ENCODE measurements around the gene CD6.

CD6 gene

GRCh38 chr11:60951904-60952741 is 19.4 kb upstream of the CD6 start, which contains the start of gene SLC15A3:
Gene SLC15A3 (minus strand): TSS chr11:60952176. CDS start chr11:60951551, 625 bp downstream.
- Histone ChIP-seq H3K9ac (ENCODE audit: low read depth in 1 of 2, low read length in 2 of 2) (peak within 1 kb of the TSS; percentile 61 to 68), H3K27ac (ENCODE audit: low read depth in 2 of 2, low read length in 2 of 2) (peak within 1 kb of the TSS; percentile 71 to 82)

GRCh38 chr11:60952742-60953170 is 18.7 kb upstream of the CD6 start:
- Histone ChIP-seq H3K27ac (ENCODE audit: low read depth in 2 of 2, low read length in 2 of 2) (peak overlapping the region; percentile 71 to 82), H3K27me3 (ENCODE audit: control insufficient read depth in 2 of 2, insufficient read depth in 2 of 2, low read length in 2 of 2) (no peaks in the 10 kb centered on the region), H3K36me3 (ENCODE audit: control insufficient read depth in 2 of 2, insufficient read depth in 2 of 2, low read length in 2 of 2) (no peaks in the 10 kb centered on the region), H3K4me1 (ENCODE audit: control insufficient read depth in 2 of 2, insufficient read depth in 2 of 2, low read length in 2 of 2) (peaks cover 0 to 6% of the 10 kb centered on the region in 2 donors), H3K9me3 (ENCODE audit: control insufficient read depth in 2 of 2, low read length in 2 of 2) (no peaks in the 10 kb centered on the region), H3K4me3 (ENCODE audit: low read length in 2 of 2) (peak overlapping the region; percentile 68 to 79), H3K9ac (ENCODE audit: low read depth in 1 of 2, low read length in 2 of 2) (peak overlapping the region; percentile 61 to 68)

More at GRCh38 chr11:60951904-60952741, 19.4 kb upstream of the CD6 start, which contains the start of gene SLC15A3:
- Histone ChIP-seq H3K9me3 (ENCODE audit: control insufficient read depth in 2 of 2, low read length in 2 of 2) (no peaks in the 10 kb centered on the region), H3K4me1 (ENCODE audit: control insufficient read depth in 2 of 2, insufficient read depth in 2 of 2, low read length in 2 of 2) (peaks cover 0 to 6% of the 10 kb centered on the region in 2 donors), H3K4me3 (ENCODE audit: low read length in 2 of 2) (peak within 1 kb of the TSS; percentile 68 to 79), H3K36me3 (ENCODE audit: control insufficient read depth in 2 of 2, insufficient read depth in 2 of 2, low read length in 2 of 2) (no peaks in the 10 kb centered on the region), H3K27me3 (ENCODE audit: control insufficient read depth in 2 of 2, insufficient read depth in 2 of 2, low read length in 2 of 2) (no peaks in the 10 kb centered on the region)

- Histone ChIP-seq H3K36me3 (ENCODE audit: control insufficient read depth in 2 of 2, insufficient read depth in 2 of 2, low read length in 2 of 2) (no peaks in the 10 kb centered on the region), H3K4me1 (ENCODE audit: control insufficient read depth in 2 of 2, insufficient read depth in 2 of 2, low read length in 2 of 2) (peaks cover 0 to 6% of the 10 kb centered on the region in 2 donors), H3K9me3 (ENCODE audit: control insufficient read depth in 2 of 2, low read length in 2 of 2) (no peaks in the 10 kb centered on the region), H3K4me3 (ENCODE audit: low read length in 2 of 2) (no peak overlapping the region), H3K9ac (ENCODE audit: low read depth in 1 of 2, low read length in 2 of 2) (no peak overlapping the region), H3K27ac (ENCODE audit: low read depth in 2 of 2, low read length in 2 of 2) (no peak overlapping the region), H3K27me3 (ENCODE audit: control insufficient read depth in 2 of 2, insufficient read depth in 2 of 2, low read length in 2 of 2) (no peaks in the 10 kb centered on the region)
These were observed 17.7 kb upstream of the CD6 start for GRCh38 chr11:60953781-60954180.

- no peak overlapping the region for H3K9ac ChIP-seq (ENCODE audit: low read depth in 1 of 2, low read length in 2 of 2)
- H3K27me3 ChIP-seq (ENCODE audit: control insufficient read depth in 2 of 2, insufficient read depth in 2 of 2, low read length in 2 of 2) = no peaks in the 10 kb centered on the region
- no peaks in the 10 kb centered on the region for H3K36me3 ChIP-seq (ENCODE audit: control insufficient read depth in 2 of 2, insufficient read depth in 2 of 2, low read length in 2 of 2)
- no peaks in the 10 kb centered on the region for H3K9me3 ChIP-seq (ENCODE audit: control insufficient read depth in 2 of 2, low read length in 2 of 2)
- H3K4me1 ChIP-seq (ENCODE audit: control insufficient read depth in 2 of 2, insufficient read depth in 2 of 2, low read length in 2 of 2) = peaks cover 0 to 6% of the 10 kb centered on the region in 2 donors
- no peak overlapping the region for H3K27ac ChIP-seq (ENCODE audit: low read depth in 2 of 2, low read length in 2 of 2)
- H3K4me3 ChIP-seq (ENCODE audit: low read length in 2 of 2) = no peak overlapping the region
These were observed 17.1 kb upstream of the CD6 start for GRCh38 chr11:60954421-60954820.

- Histone ChIP-seq H3K4me1 (ENCODE audit: control insufficient read depth in 2 of 2, insufficient read depth in 2 of 2, low read length in 2 of 2) (peaks cover 0 to 6% of the 10 kb centered on the region in 2 donors), H3K9ac (ENCODE audit: low read depth in 1 of 2, low read length in 2 of 2) (no peak overlapping the region), H3K27me3 (ENCODE audit: control insufficient read depth in 2 of 2, insufficient read depth in 2 of 2, low read length in 2 of 2) (peaks cover 0 to 3% of the 10 kb centered on the region in 2 donors), H3K4me3 (ENCODE audit: low read length in 2 of 2) (no peak overlapping the region), H3K9me3 (ENCODE audit: control insufficient read depth in 2 of 2, low read length in 2 of 2) (no peaks in the 10 kb centered on the region), H3K36me3 (ENCODE audit: control insufficient read depth in 2 of 2, insufficient read depth in 2 of 2, low read length in 2 of 2) (no peaks in the 10 kb centered on the region), H3K27ac (ENCODE audit: low read depth in 2 of 2, low read length in 2 of 2) (no peak overlapping the region)
These were observed 15.9 kb upstream of the CD6 start for GRCh38 chr11:60955571-60955970.

GRCh38 chr11:60957188-60957587 is 14.3 kb upstream of the CD6 start:
- Histone ChIP-seq H3K27ac (ENCODE audit: low read depth in 2 of 2, low read length in 2 of 2) (no peak overlapping the region), H3K9me3 (ENCODE audit: control insufficient read depth in 2 of 2, low read length in 2 of 2) (no peaks in the 10 kb centered on the region), H3K27me3 (ENCODE audit: control insufficient read depth in 2 of 2, insufficient read depth in 2 of 2, low read length in 2 of 2) (peaks cover 0 to 3% of the 10 kb centered on the region in 2 donors), H3K9ac (ENCODE audit: low read depth in 1 of 2, low read length in 2 of 2) (no peak overlapping the region), H3K4me1 (ENCODE audit: control insufficient read depth in 2 of 2, insufficient read depth in 2 of 2, low read length in 2 of 2) (peaks cover 0 to 6% of the 10 kb centered on the region in 2 donors), H3K4me3 (ENCODE audit: low read length in 2 of 2) (no peak overlapping the region), H3K36me3 (ENCODE audit: control insufficient read depth in 2 of 2, insufficient read depth in 2 of 2, low read length in 2 of 2) (no peaks in the 10 kb centered on the region)

- no peaks in the 10 kb centered on the region for H3K4me1 ChIP-seq (ENCODE audit: control insufficient read depth in 2 of 2, insufficient read depth in 2 of 2, low read length in 2 of 2)
- H3K36me3 ChIP-seq (ENCODE audit: control insufficient read depth in 2 of 2, insufficient read depth in 2 of 2, low read length in 2 of 2) = no peaks in the 10 kb centered on the region
- no peak overlapping the region for H3K27ac ChIP-seq (ENCODE audit: low read depth in 2 of 2, low read length in 2 of 2)
- H3K4me3 ChIP-seq (ENCODE audit: low read length in 2 of 2) = no peak overlapping the region
- H3K9me3 ChIP-seq (ENCODE audit: control insufficient read depth in 2 of 2, low read length in 2 of 2) = no peaks in the 10 kb centered on the region
- H3K27me3 ChIP-seq (ENCODE audit: control insufficient read depth in 2 of 2, insufficient read depth in 2 of 2, low read length in 2 of 2) = peaks cover 0 to 3% of the 10 kb centered on the region in 2 donors
- H3K9ac ChIP-seq (ENCODE audit: low read depth in 1 of 2, low read length in 2 of 2) = no peak overlapping the region
These were observed 12.0 kb upstream of the CD6 start for GRCh38 chr11:60959431-60959830.

- Histone ChIP-seq H3K9ac (ENCODE audit: low read depth in 1 of 2, low read length in 2 of 2) (no peak overlapping the region), H3K4me1 (ENCODE audit: control insufficient read depth in 2 of 2, insufficient read depth in 2 of 2, low read length in 2 of 2) (no peaks in the 10 kb centered on the region), H3K27me3 (ENCODE audit: control insufficient read depth in 2 of 2, insufficient read depth in 2 of 2, low read length in 2 of 2) (peaks cover 0 to 3% of the 10 kb centered on the region in 2 donors), H3K9me3 (ENCODE audit: control insufficient read depth in 2 of 2, low read length in 2 of 2) (no peaks in the 10 kb centered on the region), H3K27ac (ENCODE audit: low read depth in 2 of 2, low read length in 2 of 2) (no peak overlapping the region), H3K4me3 (ENCODE audit: low read length in 2 of 2) (no peak overlapping the region), H3K36me3 (ENCODE audit: control insufficient read depth in 2 of 2, insufficient read depth in 2 of 2, low read length in 2 of 2) (no peaks in the 10 kb centered on the region)
These were observed 11.1 kb upstream of the CD6 start for GRCh38 chr11:60960405-60960804.

- Histone ChIP-seq H3K9ac (ENCODE audit: low read depth in 1 of 2, low read length in 2 of 2) (no peak overlapping the region), H3K4me1 (ENCODE audit: control insufficient read depth in 2 of 2, insufficient read depth in 2 of 2, low read length in 2 of 2) (no peaks in the 10 kb centered on the region), H3K36me3 (ENCODE audit: control insufficient read depth in 2 of 2, insufficient read depth in 2 of 2, low read length in 2 of 2) (no peaks in the 10 kb centered on the region), H3K4me3 (ENCODE audit: low read length in 2 of 2) (no peak overlapping the region), H3K9me3 (ENCODE audit: control insufficient read depth in 2 of 2, low read length in 2 of 2) (peaks cover 0 to 1% of the 10 kb centered on the region in 2 donors), H3K27me3 (ENCODE audit: control insufficient read depth in 2 of 2, insufficient read depth in 2 of 2, low read length in 2 of 2) (peaks cover 0 to 2% of the 10 kb centered on the region in 2 donors), H3K27ac (ENCODE audit: low read depth in 2 of 2, low read length in 2 of 2) (no peak overlapping the region)
These were observed 6.7 kb upstream of the CD6 start for GRCh38 chr11:60964801-60965200.

GRCh38 chr11:60966890-60967289 is 4.6 kb upstream of the CD6 start:
- Histone ChIP-seq H3K27me3 (ENCODE audit: control insufficient read depth in 2 of 2, insufficient read depth in 2 of 2, low read length in 2 of 2) (no peaks in the 10 kb centered on the region), H3K9ac (ENCODE audit: low read depth in 1 of 2, low read length in 2 of 2) (no peak overlapping the region), H3K36me3 (ENCODE audit: control insufficient read depth in 2 of 2, insufficient read depth in 2 of 2, low read length in 2 of 2) (no peaks in the 10 kb centered on the region), H3K4me3 (ENCODE audit: low read length in 2 of 2) (no peak overlapping the region), H3K27ac (ENCODE audit: low read depth in 2 of 2, low read length in 2 of 2) (no peak overlapping the region), H3K4me1 (ENCODE audit: control insufficient read depth in 2 of 2, insufficient read depth in 2 of 2, low read length in 2 of 2) (no peaks in the 10 kb centered on the region), H3K9me3 (ENCODE audit: control insufficient read depth in 2 of 2, low read length in 2 of 2) (peaks cover 0 to 1% of the 10 kb centered on the region in 2 donors)

All from mucosa of rectum (tissue), 2 donors.